Activated B cell treated with CpG ODN at 0.5 μM for 24 hours (primary cell): ENCODE measurements around the gene HSD17B10. TPM values are rescaled to one million over a fixed set of nuclear protein-coding genes. Genes with fewer than 3 reads are reported as not detected.

Experiments used
- ATAC-seq: fragments of 200-7000 bp; cut with Tn5 transposase; one replicate; pipeline ENCODE4 v1.10.0; 2021; ENCODE audit warnings: low read depth, mild to moderate bottlenecking, moderate library complexity
- CTCF ChIA-PET: fragments of 350-600 bp; sonication (Branson Sonifier 250); formaldehyde crosslinking; loops from one replicate; lab custom pipeline; 2021; ENCODE audit warnings: antibody characterized with exemption; lab: Charles Lee
- POLR2A ChIA-PET: fragments of 350-600 bp; sonication (Branson Sonifier 250); formaldehyde crosslinking; loops from one replicate; lab custom pipeline; 2021; ENCODE audit warnings: antibody characterized with exemption; lab: Charles Lee
- DNase-seq: peaks from one replicate; pipeline ENCODE4 v3.0.0; 2022
- H3K27ac Mint-ChIP-seq: one replicate; pipeline ENCODE4 v1.8.0; 2020; ENCODE audit warnings: mixed read lengths
- H3K27me3 Mint-ChIP-seq: one replicate; pipeline ENCODE4 v1.8.0; 2021; ENCODE audit warnings: mixed read lengths
- H3K36me3 Mint-ChIP-seq: one replicate; pipeline ENCODE4 v1.8.0; 2021; ENCODE audit warnings: low read depth, mixed read lengths
- H3K4me1 Mint-ChIP-seq: one replicate; pipeline ENCODE4 v1.8.0; 2021; ENCODE audit warnings: mixed read lengths
- H3K4me3 Mint-ChIP-seq: one replicate; pipeline ENCODE4 v1.8.0; 2020; ENCODE audit warnings: mild to moderate bottlenecking, mixed read lengths
- H3K9me3 Mint-ChIP-seq: one replicate; pipeline ENCODE4 v1.8.0; 2020; ENCODE audit warnings: mixed read lengths
- CTCF ChIP-seq: fragments of 200-600 bp; IDR thresholded peaks from one replicate; pipeline ENCODE4 v1.8.0; 2022; ENCODE audit warnings: antibody characterized with exemption, mild to moderate bottlenecking
- intact Hi-C: fragments of 100-400 bp; cut with micrococcal nuclease; formaldehyde crosslinking; loops from one replicate; pipeline ENCODE4 v1.15.1; 2024
- total RNA-seq: library from RNA; stranded (reverse); gene quantifications from 2 replicates; pipeline ENCODE4 v1.2.3, GENCODE V29; 2022

The HSD17B10 gene
- total RNA-seq, 1 donor from 2014 or later: 108 TPM

GRCh38 chrX:53442322-53442631 is 8.1 kb upstream of the HSD17B10 start:
- H3K27me3 Mint-ChIP-seq: peaks cover 9% of the 10 kb centered on the region
- H3K9me3 Mint-ChIP-seq: no peaks in the 10 kb centered on the region
- H3K4me3 Mint-ChIP-seq: peak overlapping the region; percentile 83
- no peak overlapping the region for H3K27ac Mint-ChIP-seq
- H3K4me1 Mint-ChIP-seq: peaks cover 7% of the 10 kb centered on the region
- DNase-seq (no peak), ATAC-seq (no peak)
- intact Hi-C loops: no loop called here
- ChIA-PET CTCF (no interaction called here), POLR2A (interaction anchor here (1.0 kb wide), 1 partner anchor 217 kb away, joined by 3 read pairs; no protein-coding TSS in a partner anchor)
- H3K36me3 Mint-ChIP-seq: no peaks in the 10 kb centered on the region
- no peak for TF ChIP-seq CTCF

DNA sequence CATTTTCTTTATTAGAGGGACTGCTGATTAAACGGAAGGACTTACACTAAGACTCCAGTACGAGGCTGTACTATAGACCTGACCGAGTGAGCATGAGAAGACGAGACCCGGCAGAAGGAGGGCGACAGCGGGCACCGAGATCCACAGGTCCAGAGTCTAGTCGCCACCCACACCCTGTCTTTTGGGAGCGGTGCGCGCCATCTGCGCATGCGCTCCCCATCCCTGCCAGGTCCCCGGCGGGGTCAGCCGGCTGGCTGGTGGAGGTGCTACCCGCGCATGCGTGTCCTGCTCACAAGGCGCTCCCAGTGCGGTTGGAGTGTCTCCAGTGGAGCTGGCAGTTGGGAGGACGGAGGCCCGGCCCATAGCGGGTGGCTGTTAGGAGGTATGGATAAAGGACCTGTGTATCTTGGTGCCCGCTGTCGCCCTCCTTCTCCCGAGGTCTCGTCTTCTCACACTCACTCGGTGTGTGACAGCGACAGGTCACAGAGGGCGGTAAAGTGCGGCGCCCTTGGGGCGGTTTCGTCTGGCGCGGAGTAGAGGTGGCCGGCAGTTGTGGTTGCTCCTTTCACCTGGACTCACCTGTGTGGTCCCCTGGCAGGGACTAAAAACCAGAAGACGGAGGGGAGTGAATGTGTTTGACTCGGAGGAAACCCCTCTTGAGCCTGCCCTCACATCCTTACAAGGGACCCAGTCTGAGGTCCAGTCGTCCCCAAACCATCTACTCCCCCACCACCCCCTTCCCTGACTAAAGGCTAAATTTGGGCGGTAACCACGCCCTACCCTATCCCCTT is 7.6 kb upstream of the HSD17B10 start:
- Mint-ChIP-seq H3K27ac (no peak overlapping the region), H3K36me3 (no peaks in the 10 kb centered on the region), H3K4me1 (peaks cover 7% of the 10 kb centered on the region), H3K9me3 (no peaks in the 10 kb centered on the region), H3K27me3 (peaks cover 9% of the 10 kb centered on the region), H3K4me3 (peak overlapping the region; percentile 83)
- intact Hi-C loops: no loop called here
- no peak for TF ChIP-seq CTCF
- DNase-seq (peak; percentile 61), ATAC-seq (peak; percentile 92)
- ChIA-PET POLR2A (interaction anchor here (1.0 kb wide), 1 partner anchor 216 kb away, joined by 3 read pairs; no protein-coding TSS in a partner anchor), CTCF (no interaction called here)

DNA sequence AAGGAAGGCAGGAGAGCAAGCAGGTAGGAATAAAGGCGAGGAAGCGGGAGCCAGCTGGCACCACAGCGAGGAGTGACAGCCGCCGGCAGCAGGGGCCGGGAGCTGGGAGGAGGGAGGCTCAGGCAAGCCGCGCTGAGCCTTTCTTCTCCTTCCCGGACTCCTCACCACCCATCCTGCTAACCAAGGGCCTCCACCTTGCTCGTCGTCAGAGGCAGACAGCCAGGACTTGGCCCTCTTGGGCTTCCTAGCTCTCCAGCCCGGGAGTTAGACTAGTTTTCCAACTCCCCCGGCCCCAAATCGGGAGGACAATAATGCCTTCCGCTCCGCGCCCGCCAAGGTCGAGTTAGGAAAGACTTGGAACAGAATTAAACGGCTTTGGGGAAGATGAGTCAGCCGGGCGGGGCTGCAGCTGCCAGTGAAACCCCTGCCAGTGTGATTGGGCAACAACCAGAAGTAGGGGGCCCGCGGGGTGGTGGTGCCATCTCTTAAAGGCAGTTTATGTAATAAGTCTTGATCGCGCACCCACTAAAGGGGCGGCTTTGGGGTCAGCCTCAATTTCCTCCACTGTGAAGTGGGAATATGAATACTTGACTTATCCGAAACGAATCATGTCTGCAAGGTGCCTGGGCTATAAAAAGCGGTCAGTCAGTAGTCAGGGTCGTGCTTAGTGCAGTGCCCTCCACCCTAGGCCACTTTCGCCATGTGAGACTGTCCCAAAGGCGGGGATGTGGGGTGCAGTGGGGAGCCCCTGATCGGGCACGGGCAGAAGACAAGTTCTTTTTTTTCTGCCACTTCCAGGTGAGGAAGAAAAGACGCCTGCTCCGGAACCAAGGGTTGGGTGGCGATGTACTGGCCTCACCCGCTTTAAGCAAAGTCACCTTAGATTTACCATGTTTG is 6.7 kb upstream of the HSD17B10 start:
- POLR2A ChIA-PET: interaction anchor here (1.0 kb wide), 1 partner anchor 215 kb away, joined by 3 read pairs; no protein-coding TSS in a partner anchor
- Mint-ChIP-seq H3K9me3 (no peaks in the 10 kb centered on the region), H3K4me1 (peaks cover 11% of the 10 kb centered on the region), H3K27ac (no peak overlapping the region), H3K27me3 (peaks cover 9% of the 10 kb centered on the region), H3K36me3 (no peaks in the 10 kb centered on the region), H3K4me3 (peak overlapping the region; percentile 83)
- CTCF ChIA-PET: interaction anchor here (0.7 kb wide), 1 partner anchor 155 kb away, joined by 3 read pairs; no protein-coding TSS in a partner anchor
- no peak for TF ChIP-seq CTCF
- no peak for ATAC-seq
- DNase-seq: no peak
- intact Hi-C loops: no loop called here

DNA sequence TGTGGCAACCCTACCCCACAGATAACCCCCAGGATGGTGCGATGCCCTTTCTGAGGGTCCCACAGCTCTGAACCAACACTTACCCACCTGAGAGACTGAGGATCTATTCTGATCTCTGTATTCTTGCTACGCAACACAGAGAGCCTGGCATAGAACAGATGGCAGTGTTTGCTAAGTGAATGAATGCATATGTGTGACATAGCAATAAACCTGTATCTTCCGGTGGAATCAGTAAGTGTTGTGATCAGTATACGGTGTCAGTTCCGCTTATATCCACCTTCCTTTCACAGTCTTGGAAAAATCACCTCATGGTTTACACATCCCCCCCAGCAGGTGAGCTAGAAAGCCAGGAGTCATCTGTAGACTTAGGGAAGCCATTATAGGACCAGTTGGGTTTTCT is 5.9 kb upstream of the HSD17B10 start:
- H3K4me3 Mint-ChIP-seq: no peak overlapping the region
- no peak for TF ChIP-seq CTCF
- H3K27me3 Mint-ChIP-seq: peaks cover 9% of the 10 kb centered on the region
- H3K36me3 Mint-ChIP-seq: no peaks in the 10 kb centered on the region
- DNase-seq (no peak), ATAC-seq (no peak)
- H3K4me1 Mint-ChIP-seq: peaks cover 11% of the 10 kb centered on the region
- intact Hi-C loops: no loop called here
- ChIA-PET CTCF (interaction anchor here (0.7 kb wide), 1 partner anchor 154 kb away, joined by 3 read pairs; no protein-coding TSS in a partner anchor), POLR2A (no interaction called here)
- H3K9me3 Mint-ChIP-seq: no peaks in the 10 kb centered on the region
- H3K27ac Mint-ChIP-seq: no peak overlapping the region

- Mint-ChIP-seq H3K4me3 (no peak overlapping the region), H3K27ac (no peak overlapping the region), H3K27me3 (peaks cover 9% of the 10 kb centered on the region), H3K4me1 (peaks cover 19% of the 10 kb centered on the region), H3K36me3 (peaks cover 5% of the 10 kb centered on the region), H3K9me3 (no peaks in the 10 kb centered on the region)
- intact Hi-C loops: no loop called here
- CTCF ChIA-PET: interaction anchor here (1.0 kb wide), 1 partner anchor 122 kb away, joined by 3 read pairs; no protein-coding TSS in a partner anchor
- DNase-seq: no peak
- ATAC-seq: no peak
- TF ChIP-seq CTCF: no peak
- POLR2A ChIA-PET: no interaction called here
Observed at GRCh38 chrX:53438832-53439230, 4.7 kb upstream of the HSD17B10 start.
